PC-3 (cell line): ENCODE measurements around the gene RBBP8NL. TPM values are rescaled to one million over a fixed set of nuclear protein-coding genes. Genes with fewer than 3 reads are reported as not detected.

Source experiments
- ATAC-seq: fragments of 200-7000 bp; cut with Tn5 transposase; 2 replicates; pipeline ENCODE4 v1.9.1; 2020; ENCODE audit warnings: mild to moderate bottlenecking, moderate library complexity
- BruUV-seq: library from RNA; stranded (reverse); fragments of 400-500 nt; replicated peaks from 2 replicates; lab custom pipeline; 2021; lab: Mats Ljungman, UMichigan
- CTCF ChIA-PET: fragments of 300-600 bp; sonication (Branson Sonifier 250); formaldehyde crosslinking; loops from one replicate; lab custom pipeline; 2022; ENCODE audit warnings: antibody characterized with exemption; lab: Charles Lee
- POLR2A ChIA-PET: fragments of 300-600 bp; sonication (Branson Sonifier 250); formaldehyde crosslinking; loops from one replicate; lab custom pipeline; 2022; ENCODE audit warnings: antibody characterized with exemption; ENCODE audit not compliant: unreplicated experiment; lab: Charles Lee
- DNase-seq: peaks from one replicate; pipeline ENCODE4 v3.0.0-alpha.2; 2015
- H2AFZ ChIP-seq: fragments of 300-600 bp; sonication (generic); 2 replicates; pipeline ENCODE4 v1.6.0; 2016; ENCODE audit warnings: antibody characterized with exemption, low read length
- H3F3A ChIP-seq: fragments of 300-600 bp; sonication (generic); one replicate; pipeline ENCODE4 v1.6.0; 2017; ENCODE audit warnings: antibody characterized with exemption, low read length, control low read depth, mild to moderate bottlenecking; ENCODE audit not compliant: unreplicated experiment
- H3K27ac ChIP-seq: fragments of 300-600 bp; sonication (generic); 2 replicates; pipeline ENCODE4 v1.5.1; 2016; ENCODE audit warnings: mild to moderate bottlenecking, low read length
- H3K27me3 ChIP-seq: fragments of 300-600 bp; sonication (generic); 2 replicates; pipeline ENCODE4 v1.6.1; 2016; ENCODE audit warnings: low read length, mixed read lengths
- H3K36me3 ChIP-seq: fragments of 300-600 bp; sonication (generic); 2 replicates; pipeline ENCODE4 v1.6.1; 2016; ENCODE audit warnings: low read depth, mixed run types, low read length, mixed read lengths
- H3K4me1 ChIP-seq: fragments of 300-600 bp; sonication (generic); 2 replicates; pipeline ENCODE4 v1.5.1; 2016; ENCODE audit warnings: low read length; ENCODE audit not compliant: insufficient read depth
- H3K4me2 ChIP-seq: fragments of 300-600 bp; sonication (generic); 2 replicates; pipeline ENCODE4 v1.6.0; 2016; ENCODE audit warnings: low read length
- H3K4me3 ChIP-seq: fragments of 300-600 bp; sonication (generic); 2 replicates; pipeline ENCODE4 v1.5.1; 2016; ENCODE audit warnings: mild to moderate bottlenecking, low read length, mixed read lengths
- H3K79me2 ChIP-seq: fragments of 300-600 bp; sonication (generic); 2 replicates; pipeline ENCODE4 v1.6.1; 2017; ENCODE audit warnings: low read length, mixed read lengths
- H3K9ac ChIP-seq: fragments of 300-600 bp; sonication (generic); 2 replicates; pipeline ENCODE4 v1.6.0; 2016; ENCODE audit warnings: mild to moderate bottlenecking, low read length
- H3K9me2 ChIP-seq: fragments of 300-600 bp; sonication (generic); replicated peaks from 2 replicates; pipeline ENCODE4 v1.6.1; 2016; ENCODE audit warnings: mixed run types, low read length, mixed read lengths
- H3K9me3 ChIP-seq: fragments of 300-600 bp; sonication (generic); 2 replicates; pipeline ENCODE4 v1.6.1; 2016; ENCODE audit warnings: low read length, mixed read lengths
- H4K20me1 ChIP-seq: fragments of 300-600 bp; sonication (generic); 2 replicates; pipeline ENCODE4 v1.6.1; 2016; ENCODE audit warnings: low read length, mixed read lengths
- EZH2 ChIP-seq: fragments of 300-600 bp; sonication (generic); IDR thresholded peaks from one replicate; pipeline ENCODE4 v1.6.1; 2017; ENCODE audit warnings: antibody characterized with exemption, mild to moderate bottlenecking, low read length; ENCODE audit not compliant: unreplicated experiment
- EZH2phosphoT487 ChIP-seq: fragments of 300-600 bp; sonication (generic); IDR thresholded peaks from 2 replicates; pipeline ENCODE4 v1.6.1; 2018; ENCODE audit warnings: mild to moderate bottlenecking, antibody characterized with exemption, low read length, borderline replicate concordance
- intact Hi-C: fragments of 100-400 bp; cut with micrococcal nuclease; formaldehyde crosslinking; loops from 2 replicates; pipeline ENCODE4 v1.9.0; 2023
- total RNA-seq: library from RNA; depleted of rRNA; stranded (reverse); fragments of >200 nt; gene quantifications from 2 replicates; pipeline ENCODE4 v1.2.3, GENCODE V29; 2014
- TF ChIP-seq, protein P1 (sequence below): fragments of 300-600 bp; sonication (generic); conservative IDR thresholded peaks from 2 replicates; pipeline ENCODE4 v1.5.1; 2017; ENCODE audit warnings: antibody characterized with exemption, low read depth, mild to moderate bottlenecking, low read length

RBBP8NL gene
- total RNA-seq, 1 experiment from 2014 or later: 9.4 TPM

DNA sequence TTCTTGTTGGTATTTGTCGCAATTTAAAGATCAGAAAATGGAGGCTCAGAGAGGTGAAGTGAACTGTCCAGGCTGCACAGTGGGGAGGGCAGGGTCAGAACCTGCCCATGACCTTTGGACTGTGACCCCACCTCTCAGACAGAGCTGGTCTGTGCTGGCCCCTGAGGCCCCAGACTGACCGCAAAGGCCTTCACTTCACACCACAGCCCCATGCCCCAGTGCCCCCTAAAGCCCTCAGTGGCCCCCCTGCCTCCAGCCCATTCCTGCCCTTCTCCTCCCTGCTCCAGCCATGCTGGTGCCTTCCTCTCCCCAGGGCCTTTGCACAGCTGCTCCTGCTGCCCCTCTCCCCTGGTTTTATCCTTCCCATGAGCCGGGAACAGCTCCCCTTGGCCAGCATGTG is 9.4 kb upstream of the RBBP8NL start:
- ATAC-seq (no peak), DNase-seq (no peak)
- intact Hi-C loops: no loop called here
- H4K20me1 ChIP-seq: no peaks in the 10 kb centered on the region
- no peak overlapping the region for H2AFZ ChIP-seq
- no peak for TF ChIP-seq EZH2
- no peak overlapping the region for H3K4me3 ChIP-seq
- CTCF ChIA-PET: no interaction called here
- H3K9me3 ChIP-seq: no peaks in the 10 kb centered on the region
- H3K4me1 ChIP-seq: no peaks in the 10 kb centered on the region
- H3K36me3 ChIP-seq: no peaks in the 10 kb centered on the region
- no peak overlapping the region for H3K27ac ChIP-seq
- BruUV-seq: no TSS peak
- H3F3A ChIP-seq: no peaks in the 10 kb centered on the region
- H3K79me2 ChIP-seq: no peaks in the 10 kb centered on the region
- H3K4me2 ChIP-seq: no peak overlapping the region
- H3K9ac ChIP-seq: no peak overlapping the region
- no peaks in the 10 kb centered on the region for H3K9me2 ChIP-seq
- POLR2A ChIA-PET: no interaction called here
- H3K27me3 ChIP-seq: peaks cover 12% of the 10 kb centered on the region; the same call in 1 of the 2 replicates

DNA sequence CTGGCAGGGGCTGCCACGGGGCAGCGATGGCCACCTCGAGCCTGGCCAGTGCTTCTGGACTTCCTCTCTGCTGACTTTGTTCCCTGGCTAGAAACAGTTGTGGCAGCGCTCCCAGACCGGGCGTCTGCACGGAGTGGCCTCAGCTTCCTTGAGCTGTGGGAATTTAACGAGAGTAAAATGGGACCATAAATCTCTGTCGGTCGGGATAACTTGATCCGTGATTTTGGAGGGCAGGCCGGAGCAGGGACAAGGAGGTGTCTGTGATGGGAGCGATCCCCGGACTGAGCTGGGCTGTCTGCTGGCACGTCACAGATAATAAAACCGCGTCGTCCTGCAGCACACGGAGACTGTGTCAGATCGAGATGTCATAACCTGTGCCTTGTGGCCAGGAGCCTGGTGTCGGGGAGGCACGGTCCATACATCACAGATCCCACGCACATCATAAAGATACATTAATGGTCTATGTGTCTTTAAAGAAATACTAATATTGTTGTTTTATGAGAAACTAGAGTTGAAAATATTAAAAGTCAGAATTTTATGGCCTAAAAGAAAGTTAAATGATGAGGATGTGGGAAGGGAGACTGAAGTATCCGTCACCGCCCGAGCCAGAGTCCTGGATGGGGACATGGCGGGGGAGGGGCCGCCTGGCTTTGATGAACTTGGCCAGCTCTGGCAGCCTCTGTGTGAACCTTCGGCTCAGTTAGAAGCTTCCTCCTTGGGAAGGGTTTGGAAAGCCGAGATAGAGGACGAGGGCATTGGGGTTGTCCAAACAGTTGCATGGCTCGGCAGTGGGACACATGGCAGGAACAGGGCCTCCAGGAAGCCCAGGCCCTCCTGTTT is 6.5 kb upstream of the RBBP8NL start:
- H3K79me2 ChIP-seq: no peaks in the 10 kb centered on the region
- no peaks in the 10 kb centered on the region for H4K20me1 ChIP-seq
- BruUV-seq: no TSS peak
- H3K9ac ChIP-seq: no peak overlapping the region
- H3K4me2 ChIP-seq: no peak overlapping the region
- H3K9me3 ChIP-seq: no peaks in the 10 kb centered on the region
- no peak overlapping the region for H3K4me3 ChIP-seq
- TF ChIP-seq EZH2 (no peak), EZH2phosphoT487 (no peak)
- TF ChIP-seq, protein P1, sequence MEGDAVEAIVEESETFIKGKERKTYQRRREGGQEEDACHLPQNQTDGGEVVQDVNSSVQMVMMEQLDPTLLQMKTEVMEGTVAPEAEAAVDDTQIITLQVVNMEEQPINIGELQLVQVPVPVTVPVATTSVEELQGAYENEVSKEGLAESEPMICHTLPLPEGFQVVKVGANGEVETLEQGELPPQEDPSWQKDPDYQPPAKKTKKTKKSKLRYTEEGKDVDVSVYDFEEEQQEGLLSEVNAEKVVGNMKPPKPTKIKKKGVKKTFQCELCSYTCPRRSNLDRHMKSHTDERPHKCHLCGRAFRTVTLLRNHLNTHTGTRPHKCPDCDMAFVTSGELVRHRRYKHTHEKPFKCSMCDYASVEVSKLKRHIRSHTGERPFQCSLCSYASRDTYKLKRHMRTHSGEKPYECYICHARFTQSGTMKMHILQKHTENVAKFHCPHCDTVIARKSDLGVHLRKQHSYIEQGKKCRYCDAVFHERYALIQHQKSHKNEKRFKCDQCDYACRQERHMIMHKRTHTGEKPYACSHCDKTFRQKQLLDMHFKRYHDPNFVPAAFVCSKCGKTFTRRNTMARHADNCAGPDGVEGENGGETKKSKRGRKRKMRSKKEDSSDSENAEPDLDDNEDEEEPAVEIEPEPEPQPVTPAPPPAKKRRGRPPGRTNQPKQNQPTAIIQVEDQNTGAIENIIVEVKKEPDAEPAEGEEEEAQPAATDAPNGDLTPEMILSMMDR: no peak
- H3K9me2 ChIP-seq: no peaks in the 10 kb centered on the region
- H3K27me3 ChIP-seq: peaks cover 7% of the 10 kb centered on the region; the same call in 1 of the 2 replicates
- ChIA-PET POLR2A (no interaction called here), CTCF (no interaction called here)
- H2AFZ ChIP-seq: peak overlapping the region; percentile 12; the same call in 1 of the 2 replicates
- H3F3A ChIP-seq: no peaks in the 10 kb centered on the region
- H3K4me1 ChIP-seq: no peaks in the 10 kb centered on the region
- DNase-seq: no peak
- no peaks in the 10 kb centered on the region for H3K36me3 ChIP-seq
- peak; percentile 36 for ATAC-seq
- H3K27ac ChIP-seq: no peak overlapping the region
- intact Hi-C loops: no loop called here

DNA sequence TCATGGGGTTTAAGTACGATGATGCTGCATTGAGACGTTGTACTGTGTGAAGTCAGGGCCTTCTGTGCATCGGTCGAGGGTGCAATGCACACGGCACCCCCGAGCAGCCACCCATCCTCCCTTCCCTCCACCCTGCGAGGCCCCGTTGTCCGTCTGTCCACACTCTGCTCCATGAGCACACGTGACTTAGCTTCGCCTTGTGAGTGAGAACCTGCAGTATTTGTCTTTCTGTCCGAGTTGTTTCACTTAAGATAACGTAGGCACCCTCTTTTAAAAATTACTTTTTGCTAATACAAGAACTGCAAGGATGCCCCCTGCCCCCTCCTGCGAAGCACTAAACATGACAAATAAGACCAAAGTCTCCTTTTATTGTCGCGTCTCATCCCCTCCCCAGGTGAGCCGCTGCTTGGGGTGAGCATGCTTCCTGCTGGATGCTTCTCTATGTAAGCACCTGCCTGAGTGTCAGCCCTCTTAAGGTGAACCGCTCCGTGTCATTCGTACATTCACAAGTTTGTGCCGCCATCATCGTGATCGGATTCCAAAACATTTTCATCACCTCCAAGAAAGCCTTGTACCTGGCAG is 3.6 kb upstream of the RBBP8NL start:
- Histone ChIP-seq H2AFZ (no peak overlapping the region), H4K20me1 (no peaks in the 10 kb centered on the region), H3K9me3 (no peaks in the 10 kb centered on the region), H3K27me3 (peaks cover 7% of the 10 kb centered on the region; the same call in 1 of the 2 replicates), H3K9me2 (no peaks in the 10 kb centered on the region), H3K79me2 (0 out of 2 replicates have a peak, but pooled peaks cover 5% of the 10 kb centered on the region), H3F3A (no peaks in the 10 kb centered on the region), H3K4me2 (no peak overlapping the region), H3K9ac (no peak overlapping the region), H3K36me3 (no peaks in the 10 kb centered on the region), H3K4me1 (peaks cover 24% of the 10 kb centered on the region), H3K4me3 (no peak overlapping the region), H3K27ac (no peak overlapping the region)
- intact Hi-C loops: no loop called here
- TF ChIP-seq EZH2: no peak
- TF ChIP-seq, protein P1: no peak
- TF ChIP-seq EZH2phosphoT487: no peak
- POLR2A ChIA-PET: no interaction called here
- no TSS peak for BruUV-seq
- ATAC-seq (no peak), DNase-seq (no peak)
- CTCF ChIA-PET: no interaction called here
